HG02798 (cell line): ENCODE data around the gene PACRG.

Experiments used
- ATAC-seq: cut with Tn5 transposase; IDR thresholded peaks from one replicate; pipeline ENCODE4 v1.9.1; 2021; ENCODE audit warnings: mild to moderate bottlenecking; ENCODE audit not compliant: unreplicated experiment, poor library complexity

Gene PACRG

DNA sequence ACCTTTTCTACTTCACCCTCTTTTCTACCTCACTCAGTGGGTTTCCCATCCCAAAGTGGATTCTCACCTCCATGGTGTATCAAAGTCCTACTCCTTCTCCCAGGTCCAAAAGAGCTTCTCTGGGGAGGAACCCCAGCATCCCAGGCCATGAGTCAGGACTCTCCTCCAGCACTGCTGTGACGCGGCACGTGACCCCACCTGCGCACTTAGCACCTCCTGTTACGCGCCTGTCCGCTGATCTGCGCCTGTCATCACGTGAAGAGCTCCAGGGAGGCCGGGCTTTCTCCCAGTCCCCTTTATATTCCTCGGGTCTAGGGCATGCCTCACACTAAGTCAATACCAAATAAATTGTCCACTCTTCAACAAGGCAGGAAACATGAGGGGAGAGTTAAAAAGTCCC is 459.8 kb downstream of the PACRG start:
- no peak for ATAC-seq

DNA sequence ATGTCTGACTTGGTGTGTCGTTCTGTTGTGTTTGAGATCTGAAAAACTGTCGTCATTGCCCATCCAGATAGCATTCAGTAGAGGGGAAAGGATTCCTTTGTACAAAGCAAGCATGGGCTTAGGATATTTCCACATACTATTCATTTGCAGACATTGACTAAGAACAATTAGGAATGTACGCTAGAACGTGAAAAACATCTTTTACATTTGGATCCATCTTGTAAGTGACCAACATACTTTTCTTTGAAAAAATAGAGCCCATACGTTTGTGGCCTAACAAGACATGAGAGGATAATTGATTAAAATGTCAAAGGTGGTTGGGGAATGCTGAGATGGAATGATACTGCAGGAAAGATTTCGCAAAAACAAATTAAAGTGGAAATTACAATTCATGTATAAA is 461.0 kb downstream of the PACRG start:
- no peak for ATAC-seq

DNA sequence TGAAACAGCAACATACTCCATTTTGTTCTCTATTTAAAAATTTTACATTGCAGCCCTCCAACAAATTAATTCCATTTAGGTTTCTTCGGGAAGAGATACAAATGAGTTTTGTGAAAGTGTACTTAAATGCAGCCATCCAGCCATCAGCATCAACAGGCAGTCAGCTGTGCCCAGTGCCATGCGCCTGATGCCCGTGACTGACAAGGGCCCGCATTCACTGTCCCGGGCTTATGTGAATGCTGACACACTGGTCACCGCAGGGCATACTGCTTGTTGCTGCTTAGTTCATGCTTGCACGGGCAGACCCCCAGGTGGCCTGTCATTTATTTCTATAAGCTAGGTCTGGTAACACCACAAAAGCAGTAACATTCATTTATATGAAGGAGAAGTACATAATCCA is 461.8 kb downstream of the PACRG start:
- no peak for ATAC-seq

DNA sequence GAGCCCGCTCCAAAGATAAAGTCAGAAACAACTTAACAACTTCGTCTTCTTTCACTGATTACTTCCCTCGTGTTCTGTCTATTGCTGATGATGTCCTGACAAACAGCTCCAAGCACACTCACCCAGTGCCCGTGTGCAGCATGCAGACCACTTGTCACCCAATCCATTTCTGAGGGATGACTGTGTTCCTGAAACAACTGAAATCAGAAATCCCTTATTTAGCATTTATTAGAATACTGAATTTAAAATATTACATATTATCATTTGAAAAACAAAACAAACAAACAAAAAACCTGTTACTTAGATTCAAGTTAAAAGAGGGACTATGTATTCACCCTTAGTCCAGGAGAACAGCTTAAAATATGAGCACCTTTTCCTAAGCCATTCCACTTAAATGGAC is 463.0 kb downstream of the PACRG start:
- ATAC-seq, result no peak

DNA sequence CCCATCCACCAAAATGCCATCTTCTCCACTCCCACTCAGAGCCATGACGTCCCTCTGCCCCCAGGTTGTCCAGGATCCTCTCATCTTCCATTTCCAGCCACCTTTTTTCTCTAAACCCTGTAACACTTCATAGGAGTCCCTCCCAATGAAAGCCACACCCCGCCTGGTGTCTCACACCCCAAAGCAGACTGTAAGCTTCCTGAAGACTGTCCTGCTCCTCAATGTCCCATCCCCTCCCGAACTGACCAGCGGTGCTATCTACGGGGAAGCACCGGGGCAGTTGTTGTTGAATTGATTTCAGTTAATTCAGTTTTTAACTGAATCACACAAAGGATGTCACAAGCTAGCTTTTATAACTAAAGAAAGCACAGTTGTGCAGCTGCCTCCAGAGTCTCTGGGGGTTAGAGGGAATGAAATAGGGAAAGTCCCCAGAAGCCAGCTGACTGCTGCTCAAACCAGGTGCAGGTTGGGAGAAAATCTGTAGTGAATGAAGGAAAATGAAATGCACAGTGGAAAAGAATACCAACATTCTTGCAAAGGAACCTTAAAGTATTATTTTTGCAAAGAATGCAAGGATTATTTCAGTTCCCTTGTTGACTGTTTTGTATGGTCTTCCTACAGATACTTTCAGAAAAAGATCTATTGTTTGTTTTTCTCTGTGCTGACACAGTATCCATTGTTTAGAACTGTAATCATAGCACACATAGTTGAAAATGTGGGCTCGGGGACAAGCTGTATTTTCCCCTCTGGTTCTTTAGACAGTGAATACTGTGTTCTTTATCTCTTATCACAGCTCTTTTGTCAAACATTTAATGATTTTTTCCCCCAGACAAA is 464.1 kb downstream of the PACRG start:
- no peak for ATAC-seq

DNA sequence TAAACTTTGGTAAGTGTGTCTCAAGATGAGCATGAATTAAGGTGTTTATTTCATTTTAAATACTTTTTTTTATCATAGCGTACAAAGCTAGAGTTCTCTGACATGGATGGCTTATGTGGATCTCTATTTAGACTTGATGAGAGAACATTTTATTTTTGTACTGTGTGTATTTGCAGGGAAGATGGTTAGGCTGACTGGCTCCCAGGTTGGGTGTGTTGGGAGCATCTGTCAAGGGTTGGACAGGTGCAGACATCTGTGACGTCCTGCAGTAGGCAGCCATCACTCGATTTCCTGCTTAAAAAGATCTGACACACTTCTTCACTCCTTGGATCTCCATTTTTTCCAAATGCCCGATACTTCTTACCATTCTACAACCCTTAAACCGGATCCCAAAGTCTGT is 464.8 kb downstream of the PACRG start:
- ATAC-seq, result no peak

DNA sequence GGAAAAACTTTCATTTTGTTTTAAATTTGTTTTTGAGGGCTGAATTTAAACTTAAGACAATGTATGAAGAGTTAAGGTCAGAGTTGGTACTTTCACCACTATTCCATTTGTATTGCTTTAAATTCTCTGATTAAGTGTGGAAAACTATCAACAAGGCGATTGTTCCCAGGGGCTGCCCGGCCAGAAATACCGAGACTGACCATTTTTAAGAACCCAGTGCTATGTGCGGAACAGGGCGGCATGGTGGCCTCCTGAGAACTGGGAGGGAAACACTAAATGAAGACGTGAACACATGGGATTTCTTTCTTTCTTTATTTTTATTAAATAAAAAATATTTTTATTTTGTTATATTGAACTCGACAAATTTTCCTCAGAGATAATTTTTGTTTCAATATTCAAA is 465.6 kb downstream of the PACRG start:
- no peak for ATAC-seq

DNA sequence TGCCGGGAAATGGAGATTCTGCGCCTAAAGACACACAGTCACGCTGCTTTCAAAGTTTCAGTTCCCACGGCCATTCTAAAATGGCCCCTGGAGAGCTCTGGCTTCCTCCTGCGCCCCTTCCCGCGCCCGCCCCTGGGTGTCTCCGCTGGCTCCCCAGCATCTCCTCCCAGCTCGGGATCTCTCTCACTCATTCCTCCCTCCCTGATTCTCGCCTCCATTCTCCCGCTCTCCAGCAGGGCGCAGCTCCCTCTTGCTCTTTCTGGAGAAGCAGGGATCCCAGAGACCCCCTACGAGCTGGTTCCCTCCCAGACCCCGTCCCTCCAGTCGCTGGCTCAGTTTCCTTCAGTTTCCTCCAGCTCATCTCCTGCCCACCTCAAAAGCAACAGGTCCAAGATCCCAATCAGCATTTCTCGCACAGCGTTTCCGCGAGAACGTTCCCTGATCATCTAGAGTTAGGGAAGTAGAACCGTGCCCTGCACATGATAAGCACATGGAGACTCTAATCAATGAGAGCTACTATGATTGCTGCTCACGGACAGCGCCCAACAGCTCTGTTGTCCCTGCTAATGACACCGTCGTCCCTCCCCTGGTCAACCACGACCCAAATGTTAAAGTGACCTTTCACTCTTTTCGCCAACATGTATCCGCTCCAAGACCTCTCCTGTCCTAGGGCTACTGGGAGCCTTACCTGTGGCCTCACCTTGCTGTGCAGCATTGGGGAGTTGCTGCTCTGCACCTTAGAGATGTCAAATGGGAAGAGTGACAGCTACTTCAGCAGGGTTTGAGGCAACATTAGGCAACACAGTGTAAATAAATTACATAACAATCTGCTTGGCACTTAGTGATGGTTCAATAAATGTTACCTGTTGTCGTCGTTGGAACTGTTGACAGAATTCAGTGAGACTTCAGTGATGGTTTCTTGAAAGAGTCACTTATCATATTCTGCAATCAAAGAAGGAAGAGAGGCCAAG is 468.2 kb downstream of the PACRG start:
- ATAC-seq, result no peak

DNA sequence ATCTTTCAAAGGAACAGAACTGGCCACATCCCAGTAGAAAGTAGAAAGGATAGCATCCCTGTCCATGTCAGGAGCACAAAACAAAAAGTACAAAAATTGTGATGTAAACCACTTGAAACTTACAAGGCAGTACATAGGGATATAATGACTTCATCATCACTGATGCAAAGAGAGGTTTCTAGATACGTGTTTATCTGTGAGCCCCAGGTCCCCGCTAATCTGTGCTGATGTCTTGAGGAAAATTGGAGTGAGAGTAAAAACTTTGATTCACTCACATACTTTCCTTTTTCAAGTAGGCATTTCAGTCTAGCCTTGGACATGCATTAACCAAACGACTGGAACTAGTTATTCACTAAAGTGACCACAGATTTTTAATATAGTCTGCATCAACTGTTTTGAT is 470.1 kb downstream of the PACRG start:
- ATAC-seq, result no peak

DNA sequence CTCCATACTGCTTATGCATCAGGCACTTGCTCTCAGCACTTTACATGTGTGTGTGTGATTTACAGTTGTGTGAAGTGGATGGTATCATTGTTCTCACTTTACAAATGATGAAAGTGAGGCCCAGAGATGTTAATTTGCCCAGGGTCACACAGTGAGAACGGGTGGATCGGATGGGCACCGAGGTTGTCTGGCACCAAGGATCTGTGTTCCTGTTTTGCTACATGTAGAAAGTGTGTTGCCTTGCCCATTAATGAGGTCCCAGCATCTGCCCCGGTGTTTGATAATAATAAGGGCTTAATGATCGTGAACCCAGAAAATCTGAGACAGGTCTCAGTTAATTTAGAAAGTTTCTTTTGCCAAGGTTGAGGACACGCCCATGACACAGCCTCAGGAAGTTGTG is 470.6 kb downstream of the PACRG start:
- no peak for ATAC-seq

DNA sequence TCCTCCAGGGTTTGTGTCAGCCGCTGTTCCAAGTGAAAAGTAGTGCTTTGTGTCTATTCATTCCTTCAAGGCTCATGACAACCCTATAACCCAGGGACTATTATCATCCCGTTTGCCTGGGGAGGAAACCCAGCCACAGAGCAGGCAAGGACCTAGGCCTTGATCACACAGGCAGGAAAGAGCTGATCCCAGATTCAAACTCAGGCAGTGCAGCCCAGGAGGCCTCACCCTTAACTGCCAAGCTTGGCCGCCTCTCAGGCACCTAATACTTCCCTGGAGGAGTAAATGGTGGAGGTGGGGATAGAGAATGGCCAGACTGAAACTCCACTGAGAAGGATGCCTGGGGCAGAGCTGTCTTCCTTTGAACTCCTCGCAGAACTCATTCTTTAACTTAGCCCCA is 471.6 kb downstream of the PACRG start:
- no peak for ATAC-seq

DNA sequence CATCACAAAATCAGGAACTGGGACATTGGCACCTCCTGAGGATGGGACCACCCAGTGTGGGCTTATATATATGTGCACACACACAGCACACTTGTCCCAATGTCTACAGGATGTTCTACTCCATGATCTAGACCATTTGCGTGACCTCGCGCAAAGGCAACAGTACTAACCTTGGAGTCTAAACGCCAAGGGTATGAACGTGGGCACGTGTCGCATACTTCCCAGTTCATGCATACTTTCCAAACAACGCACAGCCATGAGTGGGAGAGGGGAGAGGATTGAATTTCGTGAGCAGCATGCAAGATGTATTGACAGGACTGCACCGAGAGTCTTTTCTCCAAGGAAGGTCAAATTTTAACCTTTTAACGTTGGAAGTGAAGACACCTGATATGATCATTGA is 472.5 kb downstream of the PACRG start:
- ATAC-seq, result no peak

DNA sequence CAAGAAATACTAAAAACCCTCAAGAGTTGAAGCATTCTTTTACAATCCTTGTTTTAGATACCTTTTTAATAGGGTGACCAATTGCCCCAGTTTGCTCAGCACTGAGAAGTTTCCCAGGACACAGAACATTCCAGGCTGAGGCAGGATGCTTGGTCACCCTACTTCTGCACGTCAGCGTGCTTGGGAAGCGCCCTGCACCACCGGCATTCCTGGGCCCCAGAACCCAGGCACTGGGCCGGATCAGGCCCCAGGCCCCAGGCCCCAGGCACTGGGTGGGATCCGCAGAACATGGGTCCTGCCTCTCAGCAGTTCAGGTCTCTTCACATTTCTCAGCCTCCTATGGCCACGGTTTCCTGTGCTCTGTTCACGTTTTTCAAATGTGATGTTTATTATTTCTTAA is 472.9 kb downstream of the PACRG start:
- no peak for ATAC-seq

DNA sequence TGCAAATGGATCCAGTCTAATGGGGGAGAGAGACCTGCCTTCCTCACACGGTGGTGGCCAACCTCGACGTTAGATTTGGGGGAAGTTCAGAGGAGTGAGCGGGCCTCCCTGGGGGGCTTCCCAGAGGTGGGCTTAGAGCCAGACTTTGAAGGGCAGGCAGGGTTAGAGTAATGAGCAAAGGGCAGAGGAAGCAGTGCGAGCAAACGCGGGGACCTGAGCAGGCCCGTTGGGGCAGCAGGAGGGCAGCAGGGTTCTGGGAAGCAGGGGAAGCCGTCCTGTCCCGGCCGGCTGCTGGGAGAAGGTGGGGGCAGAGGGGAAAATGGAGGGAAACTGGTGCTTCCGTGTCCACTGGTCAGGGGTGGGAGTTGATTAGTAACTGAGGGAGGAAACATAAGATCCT is 474.1 kb downstream of the PACRG start:
- no peak for ATAC-seq

DNA sequence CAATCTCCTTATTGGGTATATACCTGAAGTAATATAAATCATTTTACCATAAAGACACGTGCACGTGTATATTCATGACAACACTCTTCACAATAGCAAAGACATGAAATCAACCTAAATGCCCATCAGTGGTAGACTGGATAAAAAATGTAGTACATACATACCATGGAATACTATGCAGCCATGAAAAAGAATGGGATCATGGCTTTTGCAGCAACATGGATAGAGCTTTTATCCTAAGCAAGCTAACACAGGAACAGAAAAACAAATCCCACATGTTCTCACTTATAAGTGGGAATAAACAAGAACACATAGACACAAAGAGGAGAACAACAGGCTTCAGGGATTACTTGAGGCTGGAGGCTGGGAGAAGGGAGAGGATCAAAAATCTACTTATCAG is 478.4 kb downstream of the PACRG start:
- ATAC-seq, result no peak

DNA sequence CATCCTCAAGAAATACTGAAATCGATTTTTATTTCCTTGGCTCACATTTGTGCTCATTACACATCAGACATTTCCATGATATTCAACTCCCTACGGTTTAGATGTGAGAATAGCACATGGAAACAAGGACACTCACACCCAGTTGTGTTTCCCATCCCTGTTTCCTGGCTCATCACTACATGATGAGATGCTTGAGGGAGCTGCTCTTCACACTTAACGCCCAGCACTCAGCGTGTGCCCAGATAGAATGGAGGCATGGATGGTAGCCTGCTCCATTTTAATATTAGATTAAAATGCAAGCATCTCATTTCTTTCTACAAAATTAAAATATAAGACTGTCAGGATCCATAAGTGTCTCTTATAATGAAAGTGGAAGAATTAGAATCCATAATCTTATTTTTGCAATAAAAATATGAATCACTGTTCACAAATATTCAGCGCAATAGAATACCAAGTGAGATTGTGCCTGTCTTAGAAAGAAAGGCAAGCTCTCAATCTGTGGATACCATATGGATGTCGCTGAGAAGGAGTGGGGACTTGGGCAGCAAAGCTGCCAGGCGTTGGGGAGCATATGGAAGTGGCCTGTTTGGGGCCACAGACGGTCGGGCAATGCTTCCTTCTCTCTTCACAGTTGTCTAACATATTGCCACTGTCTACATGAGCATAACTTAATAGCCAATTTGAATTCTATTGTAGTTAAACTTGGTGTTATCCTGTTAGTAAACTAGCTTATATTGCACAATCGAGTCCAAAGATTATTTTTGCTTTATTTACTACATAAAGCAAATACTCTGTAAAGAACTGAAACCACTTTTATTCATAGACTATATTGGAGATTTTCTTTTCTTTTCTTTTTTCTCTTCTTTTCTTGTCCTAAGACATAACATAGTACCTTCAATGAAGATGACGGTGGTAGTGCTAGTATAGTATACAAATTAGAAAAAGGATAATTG is 479.9 kb downstream of the PACRG start:
- ATAC-seq, result no peak

DNA sequence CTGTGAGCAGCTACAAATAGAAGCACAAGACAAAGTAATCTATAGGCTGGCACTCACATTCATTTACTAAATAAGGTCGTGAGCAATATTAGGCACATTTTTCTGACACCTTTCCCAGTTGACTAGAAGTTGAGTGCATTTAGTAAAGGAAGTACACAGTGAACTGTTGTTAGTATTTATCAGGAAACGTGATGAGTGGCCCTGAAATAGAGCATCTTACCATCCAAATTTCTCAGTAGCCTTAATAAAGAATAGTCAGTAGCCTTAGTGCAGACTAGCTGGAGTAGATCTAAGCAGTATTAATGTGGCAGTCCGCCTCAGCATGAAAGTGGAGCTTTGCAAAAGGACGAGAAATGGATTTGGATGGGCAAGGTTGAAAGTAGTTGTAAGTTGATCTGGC is 481.2 kb downstream of the PACRG start:
- ATAC-seq, result no peak

DNA sequence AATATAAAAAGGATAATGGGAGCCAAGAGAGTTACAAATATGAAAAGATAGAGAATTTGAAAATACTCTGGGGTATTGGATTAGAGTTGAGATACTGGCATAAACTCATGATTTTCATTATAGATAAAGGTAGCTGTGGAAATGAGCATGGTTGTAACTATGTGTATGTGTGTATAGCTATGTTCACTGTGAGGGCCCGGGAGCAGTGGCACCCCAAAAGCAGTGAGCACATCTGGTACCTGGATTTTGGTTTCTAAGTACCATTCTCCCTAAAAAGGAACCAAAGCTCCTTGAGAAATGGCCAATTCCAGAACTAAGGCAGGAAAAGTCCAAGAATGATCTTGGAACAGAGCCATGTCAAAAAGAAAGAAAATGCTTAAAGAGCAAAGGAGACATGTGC is 484.3 kb downstream of the PACRG start:
- ATAC-seq, result no peak

DNA sequence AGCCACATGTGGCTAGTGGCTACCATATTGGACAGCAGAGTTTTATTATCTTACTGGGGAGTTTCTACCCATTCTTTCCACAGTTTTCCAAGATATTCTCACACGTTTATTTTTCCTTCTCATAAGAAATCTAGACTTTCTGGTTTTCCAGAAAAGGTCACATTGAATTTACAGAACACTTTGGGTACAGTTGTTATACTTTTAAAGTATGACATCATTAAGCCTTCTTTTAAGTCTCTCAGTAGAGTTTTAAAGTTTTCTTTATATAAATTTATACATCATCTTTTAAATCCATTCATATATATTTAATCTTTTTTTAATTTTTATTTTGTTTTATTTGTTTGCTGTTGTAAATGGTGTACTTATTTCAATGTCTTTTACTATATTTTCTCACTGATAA is 486.5 kb downstream of the PACRG start:
- no peak for ATAC-seq

DNA sequence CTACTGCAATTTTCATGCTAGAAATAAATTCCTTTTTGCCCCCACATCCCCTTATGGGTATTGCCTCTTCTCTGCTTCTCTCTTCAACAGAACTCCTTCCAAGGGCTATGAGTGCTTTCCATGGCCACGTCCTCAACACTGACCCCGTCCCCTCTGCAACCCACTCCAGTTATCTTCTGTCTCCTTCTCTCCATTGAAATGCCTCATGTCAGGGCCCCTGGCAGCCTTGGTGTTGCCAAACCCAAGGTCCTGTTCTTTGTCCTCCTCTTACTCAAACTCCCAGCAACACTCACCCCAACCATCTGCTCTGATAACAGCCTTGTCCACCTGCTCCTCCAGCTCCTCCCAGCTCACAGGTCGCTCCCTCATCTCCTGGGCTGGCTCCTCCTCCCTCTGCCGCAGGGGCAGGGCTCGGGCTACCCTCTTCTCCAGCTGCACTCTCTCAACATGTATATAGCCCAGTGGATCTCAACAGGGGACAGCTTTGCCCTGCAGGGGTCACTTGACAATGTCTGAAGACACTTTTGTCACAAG is 490.7 kb downstream of the PACRG start:
- no peak for ATAC-seq
